ENCODE data around the gene RLF. TPM values are rescaled to one million over a fixed set of nuclear protein-coding genes. Genes with fewer than 3 reads are reported as not detected.

The RLF gene, protein sequence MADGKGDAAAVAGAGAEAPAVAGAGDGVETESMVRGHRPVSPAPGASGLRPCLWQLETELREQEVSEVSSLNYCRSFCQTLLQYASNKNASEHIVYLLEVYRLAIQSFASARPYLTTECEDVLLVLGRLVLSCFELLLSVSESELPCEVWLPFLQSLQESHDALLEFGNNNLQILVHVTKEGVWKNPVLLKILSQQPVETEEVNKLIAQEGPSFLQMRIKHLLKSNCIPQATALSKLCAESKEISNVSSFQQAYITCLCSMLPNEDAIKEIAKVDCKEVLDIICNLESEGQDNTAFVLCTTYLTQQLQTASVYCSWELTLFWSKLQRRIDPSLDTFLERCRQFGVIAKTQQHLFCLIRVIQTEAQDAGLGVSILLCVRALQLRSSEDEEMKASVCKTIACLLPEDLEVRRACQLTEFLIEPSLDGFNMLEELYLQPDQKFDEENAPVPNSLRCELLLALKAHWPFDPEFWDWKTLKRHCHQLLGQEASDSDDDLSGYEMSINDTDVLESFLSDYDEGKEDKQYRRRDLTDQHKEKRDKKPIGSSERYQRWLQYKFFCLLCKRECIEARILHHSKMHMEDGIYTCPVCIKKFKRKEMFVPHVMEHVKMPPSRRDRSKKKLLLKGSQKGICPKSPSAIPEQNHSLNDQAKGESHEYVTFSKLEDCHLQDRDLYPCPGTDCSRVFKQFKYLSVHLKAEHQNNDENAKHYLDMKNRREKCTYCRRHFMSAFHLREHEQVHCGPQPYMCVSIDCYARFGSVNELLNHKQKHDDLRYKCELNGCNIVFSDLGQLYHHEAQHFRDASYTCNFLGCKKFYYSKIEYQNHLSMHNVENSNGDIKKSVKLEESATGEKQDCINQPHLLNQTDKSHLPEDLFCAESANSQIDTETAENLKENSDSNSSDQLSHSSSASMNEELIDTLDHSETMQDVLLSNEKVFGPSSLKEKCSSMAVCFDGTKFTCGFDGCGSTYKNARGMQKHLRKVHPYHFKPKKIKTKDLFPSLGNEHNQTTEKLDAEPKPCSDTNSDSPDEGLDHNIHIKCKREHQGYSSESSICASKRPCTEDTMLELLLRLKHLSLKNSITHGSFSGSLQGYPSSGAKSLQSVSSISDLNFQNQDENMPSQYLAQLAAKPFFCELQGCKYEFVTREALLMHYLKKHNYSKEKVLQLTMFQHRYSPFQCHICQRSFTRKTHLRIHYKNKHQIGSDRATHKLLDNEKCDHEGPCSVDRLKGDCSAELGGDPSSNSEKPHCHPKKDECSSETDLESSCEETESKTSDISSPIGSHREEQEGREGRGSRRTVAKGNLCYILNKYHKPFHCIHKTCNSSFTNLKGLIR (N-terminal part only)
- 10 to 100 TPM in 3 of 4 donors, 1 to 10 TPM in 1; 7.9 to 21.0 (median 12.4) TPM for total RNA-seq

DNA sequence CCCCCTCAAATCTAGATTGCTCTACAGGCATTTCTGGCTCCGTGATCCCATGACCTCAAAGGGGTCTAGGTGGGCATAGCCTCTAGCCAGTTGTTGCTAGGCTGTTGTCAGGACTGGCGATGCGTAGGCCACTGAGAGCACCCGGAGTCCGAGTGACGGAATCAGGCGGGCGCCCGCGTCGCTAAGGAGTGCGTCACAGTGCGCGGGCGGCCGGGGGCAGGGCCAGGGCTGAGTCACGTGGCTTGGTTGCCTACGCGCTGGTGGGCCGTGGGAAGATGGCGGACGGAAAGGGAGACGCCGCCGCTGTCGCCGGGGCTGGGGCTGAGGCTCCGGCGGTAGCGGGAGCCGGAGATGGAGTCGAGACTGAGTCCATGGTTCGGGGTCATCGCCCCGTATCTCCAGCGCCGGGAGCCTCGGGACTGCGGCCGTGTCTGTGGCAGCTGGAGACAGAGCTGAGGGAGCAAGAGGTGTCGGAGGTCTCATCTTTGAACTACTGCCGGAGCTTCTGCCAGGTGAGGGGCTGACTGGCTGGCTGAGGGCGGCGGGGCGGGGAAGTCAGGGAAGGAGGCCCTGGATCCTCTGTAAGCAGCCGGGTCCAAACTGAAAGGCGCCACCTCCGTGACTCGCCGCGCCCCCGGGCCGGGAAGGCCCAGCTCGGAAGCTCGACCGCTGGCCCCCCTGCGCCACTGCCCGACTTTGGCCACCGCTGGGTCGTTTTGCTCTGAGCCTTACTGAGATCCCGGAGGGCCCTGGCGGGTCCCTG lies at the start of gene RLF:
TSS of gene RLF (plus strand) at position 263 of the 763 bp plus-strand sequence. CDS start at position 276, 13 bp downstream.
- peak within 1 kb of the TSS; percentile 94 to 97 (median 96) for H3K27ac ChIP-seq
- no peaks in the 10 kb centered on the region for H3K9me3 ChIP-seq
- H3K36me3 ChIP-seq = no peaks in the 10 kb centered on the region
- TF ChIP-seq POLR2A (IDR thresholded peaks at IDR 0.05) (peak in 3 of 4 donors; percentile 84 to 94 (median 91)), CTCF (IDR thresholded peaks at IDR 0.05) (peak in 2 of 6 experiments; percentile 8 to 30)
- peak; percentile 83 for DNase-seq
- H3K4me3 ChIP-seq = peak within 1 kb of the TSS; percentile 82 to 93 (median 86)
- H3K4me1 ChIP-seq = peaks cover 15 to 43% (median 21%) of the 10 kb centered on the region in 3 donors
- H3K27me3 ChIP-seq = no peaks in the 10 kb centered on the region
- intact Hi-C loops (cut with DNase I) = no loop called here
- WGBS, 2 donors = 0 to 3% methylated on average over 1 to 22 of the region's 62 CpGs

DNA sequence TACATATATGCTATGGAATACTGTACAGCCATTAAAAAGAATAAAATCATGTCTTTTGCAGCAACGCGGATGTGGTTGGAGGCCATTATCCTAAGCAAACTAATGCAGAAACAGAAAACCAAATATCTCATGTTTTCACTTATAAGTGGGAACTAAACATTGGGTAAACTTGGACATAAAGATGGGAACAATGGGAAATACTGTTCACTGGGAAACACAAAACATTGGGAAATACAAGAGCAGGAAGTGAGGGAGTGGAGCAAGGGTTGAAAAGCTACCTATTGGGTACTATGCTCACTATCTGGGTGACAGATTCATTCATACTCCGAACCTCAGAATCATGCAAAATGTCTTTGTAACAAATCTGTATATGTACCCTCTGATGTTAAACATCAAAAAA lies 46.8 kb upstream of the RLF start:
- Histone ChIP-seq H3K27ac (no peak overlapping the region), H3K27me3 (peaks cover 0 to 43% (median 1%) of the 10 kb centered on the region in 4 donors), H3K4me1 (no peaks in the 10 kb centered on the region), H3K4me3 (no peak overlapping the region), H3K36me3 (no peaks in the 10 kb centered on the region), H3K9me3 (peaks cover 0 to 25% (median 20%) of the 10 kb centered on the region in 3 donors)
- DNase-seq = no peak
- intact Hi-C loops (cut with DNase I) = no loop called here
- TF ChIP-seq POLR2A (IDR thresholded peaks at IDR 0.05) (no peak), CTCF (IDR thresholded peaks at IDR 0.05) (no peak)
- 84 to 94% methylated on average over 3 of the region's 3 CpGs for WGBS, 2 donors

DNA sequence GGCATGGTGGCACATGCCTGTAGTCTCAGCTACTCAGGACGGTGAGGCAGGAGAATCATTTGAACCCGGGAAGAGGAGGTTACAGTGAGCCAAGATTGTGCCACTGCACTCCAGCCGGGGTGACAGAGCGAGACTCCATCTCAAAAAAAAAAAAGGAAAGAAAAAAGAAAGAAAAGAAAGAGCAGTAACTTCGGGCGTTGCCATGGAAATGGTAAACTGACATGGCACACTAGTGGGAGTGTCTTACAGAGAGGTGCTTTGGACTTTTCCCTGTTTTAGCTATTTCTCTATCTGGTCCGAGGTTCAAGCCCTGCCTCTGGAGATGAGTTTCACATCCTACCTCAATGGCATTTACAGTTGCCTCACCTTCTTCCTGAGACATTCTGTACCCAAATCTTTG lies 41.1 kb upstream of the RLF start:
- no peaks in the 10 kb centered on the region for H3K4me1 ChIP-seq
- WGBS, 2 donors = 76 to 82% methylated on average over 7 of the region's 7 CpGs
- H3K36me3 ChIP-seq = no peaks in the 10 kb centered on the region
- H3K27me3 ChIP-seq = peaks cover 0 to 28% (median 3%) of the 10 kb centered on the region in 4 donors
- intact Hi-C loops (cut with DNase I) = no loop called here
- no peaks in the 10 kb centered on the region for H3K9me3 ChIP-seq
- no peak overlapping the region for H3K4me3 ChIP-seq
- DNase-seq = no peak
- H3K27ac ChIP-seq = no peak overlapping the region
- TF ChIP-seq CTCF (IDR thresholded peaks at IDR 0.05) (no peak), POLR2A (IDR thresholded peaks at IDR 0.05) (no peak)

DNA sequence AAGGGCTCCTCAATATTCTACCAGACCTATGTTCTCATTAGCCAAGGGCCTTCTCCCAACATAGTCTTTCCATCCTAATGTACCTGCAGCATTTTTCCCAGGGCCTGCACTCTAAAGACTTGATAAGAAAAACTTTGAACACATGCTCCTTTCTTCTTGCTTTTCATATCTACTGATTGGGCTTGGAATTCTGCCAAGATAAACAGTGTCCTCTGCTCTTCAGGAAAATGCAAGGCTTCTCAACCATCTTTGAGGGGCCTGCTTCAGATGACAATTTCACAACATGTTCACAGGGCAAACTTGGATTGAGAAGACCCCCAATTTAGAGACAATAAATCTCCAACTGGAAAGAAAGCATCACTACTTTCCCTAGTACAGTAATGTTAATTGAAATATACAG lies 38.3 kb upstream of the RLF start:
- no peak for TF ChIP-seq CTCF (IDR thresholded peaks at IDR 0.05)
- TF ChIP-seq POLR2A (IDR thresholded peaks at IDR 0.05) = no peak
- no peak overlapping the region for H3K27ac ChIP-seq
- DNase-seq = no peak
- no peaks in the 10 kb centered on the region for H3K4me1 ChIP-seq
- peaks cover 0 to 44% (median 3%) of the 10 kb centered on the region in 4 donors for H3K27me3 ChIP-seq
- H3K4me3 ChIP-seq = no peak overlapping the region
- intact Hi-C loops (cut with DNase I) = no loop called here
- no peaks in the 10 kb centered on the region for H3K9me3 ChIP-seq
- H3K36me3 ChIP-seq = no peaks in the 10 kb centered on the region

Measured in esophagus squamous epithelium (tissue), 5 donors.